RPMI7951 (cell line): ENCODE measurements around the gene CALD1. TPM values are rescaled to one million over a fixed set of nuclear protein-coding genes. Genes with fewer than 3 reads are reported as not detected.

ENCODE experiments used
- DNase-seq: peaks from one replicate; pipeline ENCODE4 v3.0.0-alpha.2; 2012; ENCODE audit warnings: low read depth
- total RNA-seq: library from RNA; depleted of rRNA; stranded (reverse); fragments of >200 nt; shearing (Covaris generic); gene quantifications from 2 replicates; pipeline ENCODE4 v1.2.3, GENCODE V29; 2014; rRNA removed

CALD1 gene
- total RNA-seq, 1 experiment from 2014 or later, result 259 TPM

- DNase-seq, result no peak
Measured at GRCh38 chr7:135001390-135002165, 222.1 kb downstream of the CALD1 start.

- DNase-seq, result no peak
Measured at GRCh38 chr7:135012229-135012628, 232.8 kb downstream of the CALD1 start.

Other genes with a start within 250 kb of the CALD1 start
- gene AKR1B15, start 230.5 kb upstream of the CALD1 start, total RNA-seq, result 1.4 and 2.6 TPM in 2 replicates
- gene BPGM, start 132.8 kb upstream of the CALD1 start, total RNA-seq, result 36.3 and 44.5 TPM in 2 replicates
- gene AGBL3, start 206.9 kb downstream of the CALD1 start, total RNA-seq, result 0.98 and 3.5 TPM in 2 replicates